GM19240 (cell line): Measurements from ENCODE around the gene OSBP.
"Not testable (repeated sequence)": the region's sequence is repeated elsewhere in the genome, so short reads cannot be mapped to it uniquely, and the experiment has no call there.

Experiments used
- DNase-seq: peaks from one replicate; pipeline ENCODE4 v3.0.0; 2011; ENCODE audit warnings: low spot score; ENCODE audit not compliant: insufficient read length

The OSBP gene, protein sequence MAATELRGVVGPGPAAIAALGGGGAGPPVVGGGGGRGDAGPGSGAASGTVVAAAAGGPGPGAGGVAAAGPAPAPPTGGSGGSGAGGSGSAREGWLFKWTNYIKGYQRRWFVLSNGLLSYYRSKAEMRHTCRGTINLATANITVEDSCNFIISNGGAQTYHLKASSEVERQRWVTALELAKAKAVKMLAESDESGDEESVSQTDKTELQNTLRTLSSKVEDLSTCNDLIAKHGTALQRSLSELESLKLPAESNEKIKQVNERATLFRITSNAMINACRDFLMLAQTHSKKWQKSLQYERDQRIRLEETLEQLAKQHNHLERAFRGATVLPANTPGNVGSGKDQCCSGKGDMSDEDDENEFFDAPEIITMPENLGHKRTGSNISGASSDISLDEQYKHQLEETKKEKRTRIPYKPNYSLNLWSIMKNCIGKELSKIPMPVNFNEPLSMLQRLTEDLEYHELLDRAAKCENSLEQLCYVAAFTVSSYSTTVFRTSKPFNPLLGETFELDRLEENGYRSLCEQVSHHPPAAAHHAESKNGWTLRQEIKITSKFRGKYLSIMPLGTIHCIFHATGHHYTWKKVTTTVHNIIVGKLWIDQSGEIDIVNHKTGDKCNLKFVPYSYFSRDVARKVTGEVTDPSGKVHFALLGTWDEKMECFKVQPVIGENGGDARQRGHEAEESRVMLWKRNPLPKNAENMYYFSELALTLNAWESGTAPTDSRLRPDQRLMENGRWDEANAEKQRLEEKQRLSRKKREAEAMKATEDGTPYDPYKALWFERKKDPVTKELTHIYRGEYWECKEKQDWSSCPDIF

DNA sequence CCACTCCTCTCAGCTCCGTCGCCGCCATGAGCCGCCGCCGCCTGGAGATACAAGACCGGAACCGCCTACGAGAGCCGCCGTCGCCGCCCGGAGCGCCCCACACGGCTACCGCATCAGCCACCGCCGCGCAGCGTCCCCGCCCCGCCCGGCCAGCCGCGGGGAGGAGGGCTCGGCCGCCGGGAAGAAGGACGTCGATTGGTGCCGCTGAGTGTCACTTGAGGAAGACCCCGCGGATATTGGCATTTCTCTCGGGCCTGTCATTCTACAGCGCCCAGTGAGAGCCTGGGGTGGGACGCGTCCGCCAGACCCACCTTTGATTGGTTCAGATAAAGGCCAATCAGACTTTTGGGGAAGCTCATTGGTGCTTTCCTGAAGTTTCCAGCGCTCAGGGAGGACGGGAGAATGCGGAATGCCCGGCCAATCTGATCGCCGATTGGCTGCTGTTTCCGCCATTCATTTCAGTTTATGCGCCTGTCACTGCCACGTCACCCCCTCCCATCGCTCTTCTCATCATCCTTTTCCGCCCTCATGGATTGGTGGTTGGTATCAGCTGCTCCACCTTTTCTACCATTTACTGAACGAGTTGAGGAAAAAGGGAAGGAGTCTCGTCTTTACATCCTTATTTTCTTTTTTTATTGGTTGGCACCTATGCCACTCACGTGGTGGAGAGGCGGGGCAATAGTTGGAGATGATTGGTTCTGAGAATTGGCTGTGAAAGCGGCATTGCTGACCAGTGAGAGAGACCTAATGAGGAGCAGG, at the start of gene OSBP:
OSBP (minus strand) TSS at position 138 of the 759 bp plus-strand sequence; CDS start at position 28, 110 bp downstream.
- peak; percentile 88 for DNase-seq

DNA sequence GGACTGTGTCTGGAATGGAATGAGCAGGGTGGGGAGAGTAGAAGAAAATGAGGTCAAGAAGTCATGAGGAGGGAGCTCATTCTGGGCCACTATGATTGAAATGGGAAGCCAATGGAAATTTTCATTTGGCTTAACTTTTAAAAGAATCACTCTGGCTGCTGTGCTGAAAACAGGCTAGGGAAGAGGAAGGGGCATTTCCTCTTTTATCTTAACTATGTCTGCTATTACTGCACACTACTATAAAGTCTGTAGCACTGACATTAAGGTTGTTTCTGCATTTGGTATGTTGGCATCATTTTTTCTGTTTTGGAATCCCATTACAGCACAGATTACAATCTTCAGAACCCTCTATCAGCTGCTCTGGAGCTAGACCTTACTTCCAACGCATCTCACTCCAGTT, 45.0 kb upstream of the OSBP start:
- DNase-seq, result no peak

GRCh38 chr11:59659981-59660380, 44.4 kb upstream of the OSBP start:
- DNase-seq, result no peak

- DNase-seq, result no peak
Measured at GRCh38 chr11:59658036-59658435, 42.5 kb upstream of the OSBP start.

DNA sequence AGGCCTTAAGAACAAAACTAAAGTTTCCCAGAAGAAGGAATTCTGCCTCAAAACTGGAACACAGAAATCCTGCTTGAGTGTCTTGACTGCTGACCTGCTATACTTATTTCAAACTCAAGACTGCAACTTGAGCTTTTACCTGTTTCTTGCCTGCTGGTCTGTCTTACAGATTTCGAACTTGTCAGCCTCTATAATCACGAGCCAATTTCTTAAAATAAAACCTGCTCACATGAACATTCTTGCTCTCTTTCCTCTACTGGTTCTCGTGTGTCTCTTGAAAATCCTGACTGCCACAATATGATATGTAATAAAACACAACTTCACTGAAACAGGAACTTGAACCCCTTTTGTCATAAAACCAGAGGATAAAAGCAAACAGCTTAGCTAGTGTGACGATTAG, 39.3 kb upstream of the OSBP start:
- no peak for DNase-seq

DNA sequence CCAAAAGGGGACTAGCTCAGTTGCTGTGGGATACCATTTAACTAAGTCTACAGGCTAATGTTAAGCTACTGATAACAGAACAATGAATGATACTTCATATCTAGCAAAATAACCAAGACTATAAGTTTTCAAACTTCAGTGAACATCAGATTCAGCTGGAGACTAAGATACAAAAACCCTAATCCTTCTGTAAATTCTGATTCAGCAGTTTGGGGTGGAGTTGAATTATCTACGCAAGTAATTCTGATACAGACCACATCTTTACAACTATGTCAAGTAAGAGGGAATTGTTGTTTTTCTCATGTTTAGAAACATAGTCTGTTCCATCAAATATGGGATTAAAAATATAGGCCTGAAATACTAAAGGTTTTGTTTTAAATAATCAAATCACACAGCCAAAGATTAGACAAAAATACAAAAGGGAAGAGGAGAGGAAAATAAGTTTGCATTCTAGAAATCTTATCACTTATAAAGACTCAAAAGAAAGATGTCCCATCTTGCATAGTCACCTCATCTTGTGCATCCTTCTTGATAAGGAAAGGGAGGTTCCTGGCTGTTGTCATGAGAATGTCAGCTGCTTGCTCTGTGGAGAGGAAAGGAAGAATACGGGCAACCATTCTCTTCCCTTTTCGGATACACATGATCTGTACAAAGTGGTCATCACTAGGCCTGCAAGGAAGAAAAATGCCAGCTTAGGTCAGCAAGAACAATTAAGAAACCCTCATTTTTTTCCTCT, 31.8 kb upstream of the OSBP start:
- DNase-seq, result no peak

DNA sequence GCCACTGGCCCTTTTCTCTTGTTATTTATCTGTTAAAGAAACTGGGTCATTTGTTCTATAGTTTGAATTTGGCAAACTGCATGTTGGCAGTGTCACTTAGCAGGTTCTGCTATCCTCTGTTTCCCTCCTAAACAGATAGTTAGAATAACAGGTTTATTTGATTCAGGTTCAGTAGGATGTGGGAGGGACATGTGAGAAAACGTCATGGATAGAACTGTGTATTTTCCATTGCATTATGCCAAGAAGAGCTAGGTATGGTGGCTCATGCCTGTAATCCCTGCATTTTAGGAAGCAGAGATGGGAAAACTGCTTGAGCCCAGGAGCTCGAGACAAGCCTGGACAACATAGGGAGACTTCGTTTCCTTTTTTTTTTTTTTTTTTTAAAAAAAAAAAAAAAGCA, 29.0 kb upstream of the OSBP start:
- DNase-seq, result no peak

DNA sequence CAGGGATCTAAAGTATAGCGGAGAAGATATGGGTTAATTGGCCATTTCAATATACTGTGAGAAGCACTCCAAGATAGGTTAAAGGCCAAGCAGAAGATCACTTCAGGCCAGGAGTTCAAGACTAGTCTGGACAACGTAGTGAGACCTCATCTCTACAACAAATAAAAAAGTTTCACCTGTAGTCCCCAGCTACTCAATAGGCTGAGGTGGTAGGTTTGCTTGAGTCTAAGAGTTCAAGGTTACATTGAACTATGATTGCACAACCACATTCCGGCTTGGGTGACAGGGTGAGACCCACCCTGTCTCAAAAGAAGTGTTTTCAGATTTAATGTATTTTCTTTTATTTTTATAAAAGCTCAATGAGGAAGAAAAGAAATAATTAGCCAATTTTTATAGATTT, 27.8 kb upstream of the OSBP start:
- no peak for DNase-seq

DNA sequence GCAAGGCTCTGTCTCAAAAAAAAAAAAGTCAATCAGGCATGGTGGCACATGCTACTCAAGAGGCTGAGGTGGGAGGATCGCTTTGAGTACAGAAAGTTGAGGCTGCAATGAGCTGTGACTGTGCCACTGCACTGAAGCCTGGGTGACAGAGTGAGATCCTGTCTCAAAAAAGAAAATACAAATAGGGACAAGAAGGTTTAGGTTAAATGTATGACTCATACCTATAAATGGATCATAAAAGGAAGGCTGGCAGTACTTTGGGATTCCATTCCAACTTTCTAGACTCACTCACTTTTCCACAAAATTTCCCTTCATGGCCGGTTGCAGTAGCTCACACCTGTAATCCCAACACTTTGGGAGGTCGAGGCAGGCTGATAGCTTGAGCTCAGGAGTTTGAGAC, 25.6 kb upstream of the OSBP start:
- DNase-seq, result no peak

DNA sequence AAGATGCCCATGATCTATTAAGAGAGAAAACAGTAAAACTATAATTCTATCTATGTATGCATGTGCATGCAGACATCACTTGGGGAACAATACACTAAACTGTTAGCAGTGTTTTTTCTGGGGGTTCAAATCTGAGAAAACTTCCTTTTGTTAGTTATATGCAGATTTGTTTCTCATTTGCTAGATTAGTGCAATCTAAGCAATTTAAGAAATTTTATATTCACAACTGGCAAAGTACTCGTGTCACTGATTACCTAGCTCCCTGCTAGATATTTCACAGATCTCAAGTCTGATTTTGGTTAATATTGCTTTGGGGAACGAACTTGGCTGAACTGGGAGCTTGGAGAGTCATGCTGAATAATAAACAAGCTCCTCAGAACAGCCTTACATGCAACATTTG, 14.9 kb upstream of the OSBP start:
- DNase-seq, result no peak

DNA sequence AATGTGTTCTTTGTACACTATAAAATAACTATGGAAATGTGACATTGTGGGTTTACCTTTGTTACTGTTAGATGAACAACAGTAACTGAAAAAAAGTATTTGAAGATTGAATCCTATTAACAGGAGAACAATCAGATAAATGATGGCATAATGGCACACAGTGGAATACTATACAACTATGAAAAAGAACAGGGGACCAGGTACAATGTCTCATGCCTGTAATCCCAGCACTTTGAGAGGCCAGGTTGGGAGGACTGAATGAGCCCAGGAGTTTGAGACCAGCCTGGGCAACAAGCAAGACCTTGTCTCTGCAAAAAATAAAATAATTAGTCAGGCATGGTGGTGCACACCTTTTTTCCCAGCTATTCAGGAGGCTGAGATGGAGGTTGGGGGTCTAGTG, 14.4 kb upstream of the OSBP start:
- DNase-seq, result no peak

DNA sequence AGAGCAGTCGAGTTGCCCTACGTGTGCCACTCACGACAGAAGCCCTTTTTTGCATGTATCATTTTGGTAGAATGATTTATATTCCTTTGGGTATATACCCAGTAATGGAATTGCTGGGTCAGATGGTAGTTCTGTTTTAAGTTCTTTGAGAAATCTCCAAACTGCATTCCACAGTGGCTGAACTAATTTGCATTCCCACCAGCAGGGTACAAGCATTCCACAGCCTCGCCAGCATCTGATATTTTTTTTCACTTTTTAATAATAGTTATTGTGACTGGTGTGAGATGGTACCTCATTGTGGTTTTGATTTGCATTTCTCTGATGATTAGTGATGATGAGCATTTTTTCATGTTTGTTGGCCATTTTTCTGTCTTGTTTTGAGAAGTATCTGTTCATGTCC, 11.4 kb upstream of the OSBP start:
- not testable (repeated sequence) for DNase-seq

DNA sequence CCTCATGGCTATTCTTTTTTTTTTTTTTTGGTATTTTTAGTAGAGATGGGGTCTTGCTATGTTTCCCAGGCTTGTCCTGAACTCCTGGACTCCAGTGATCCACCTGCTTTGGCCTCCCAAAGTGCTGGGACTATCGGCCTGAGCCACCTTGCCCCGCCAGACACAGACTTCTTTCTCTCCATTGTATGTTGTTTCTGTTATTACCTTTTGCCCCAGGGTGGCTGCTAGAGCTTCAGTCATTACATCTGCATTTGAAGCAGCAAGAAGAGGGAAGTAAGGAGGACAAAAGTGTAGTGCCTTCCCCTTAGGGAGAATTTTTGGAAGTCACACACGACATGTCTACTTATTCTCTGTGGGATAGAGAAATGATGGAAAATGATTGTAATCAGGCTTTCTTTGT, 10.1 kb upstream of the OSBP start:
- no peak for DNase-seq

DNA sequence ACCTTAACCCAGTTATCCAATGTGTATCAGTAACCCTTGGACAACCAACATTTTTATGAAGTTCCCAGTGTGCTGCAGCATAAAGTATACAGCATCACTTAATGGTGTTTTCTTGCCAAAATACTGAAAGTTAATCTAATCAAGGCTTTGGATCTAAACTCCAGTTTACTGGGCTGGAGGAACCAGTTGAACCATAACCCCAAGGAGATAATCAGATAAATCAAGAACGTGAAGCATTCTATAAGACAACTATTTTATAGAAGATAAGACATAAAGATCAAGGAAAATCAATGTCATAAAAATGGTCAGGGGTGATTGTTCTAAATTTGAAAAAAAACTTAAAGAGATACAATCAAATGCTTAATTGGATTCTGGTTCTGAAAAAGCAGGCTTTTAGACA, 2.3 kb upstream of the OSBP start:
- DNase-seq, result no peak

DNA sequence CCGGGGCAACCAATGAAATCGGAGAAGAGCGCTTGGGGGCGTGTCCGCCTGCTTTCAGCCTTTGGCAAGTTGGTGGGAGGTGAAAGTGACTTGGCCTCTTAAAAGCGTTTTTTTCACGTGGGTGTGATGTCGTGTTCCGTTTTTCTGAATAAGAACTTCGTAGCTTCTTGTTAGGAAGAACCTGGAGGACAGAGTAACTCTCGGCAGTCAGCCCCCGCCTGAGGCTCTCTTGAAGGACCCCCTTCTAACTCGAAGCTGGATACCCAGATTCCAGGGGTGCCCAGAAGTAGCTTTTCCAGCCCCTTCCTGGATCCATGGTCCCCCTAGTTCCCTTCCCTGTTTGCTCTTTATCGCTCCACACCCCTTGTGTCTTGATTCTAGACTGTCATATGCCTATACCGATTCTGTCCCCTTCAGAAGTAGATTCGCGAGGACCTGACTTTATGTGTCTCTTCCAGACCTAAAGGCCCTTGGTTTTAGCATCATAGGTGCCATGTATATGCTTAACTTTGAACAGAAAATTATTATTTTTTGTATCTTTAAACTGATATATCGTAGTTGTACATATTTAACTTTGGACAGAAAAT, 915 bp upstream of the OSBP start:
- DNase-seq, result no peak

DNA sequence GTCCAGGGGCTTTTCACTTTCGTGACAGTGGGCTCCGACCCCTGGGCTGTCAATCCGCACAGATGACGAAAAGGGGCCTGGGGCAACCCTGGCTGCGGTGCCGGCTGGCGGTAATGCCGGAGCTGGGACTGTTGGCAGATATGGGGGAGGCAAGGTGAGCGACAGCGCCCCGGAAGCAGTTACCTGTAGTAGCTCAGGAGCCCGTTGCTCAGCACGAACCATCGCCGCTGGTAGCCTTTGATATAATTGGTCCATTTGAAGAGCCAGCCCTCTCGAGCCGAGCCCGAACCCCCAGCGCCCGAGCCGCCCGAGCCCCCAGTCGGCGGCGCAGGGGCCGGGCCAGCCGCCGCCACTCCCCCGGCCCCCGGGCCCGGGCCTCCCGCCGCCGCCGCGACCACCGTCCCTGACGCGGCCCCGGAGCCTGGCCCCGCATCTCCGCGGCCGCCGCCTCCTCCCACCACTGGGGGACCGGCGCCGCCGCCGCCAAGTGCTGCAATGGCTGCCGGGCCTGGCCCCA, 396 bp downstream of the OSBP start:
- DNase-seq, result no peak

DNA sequence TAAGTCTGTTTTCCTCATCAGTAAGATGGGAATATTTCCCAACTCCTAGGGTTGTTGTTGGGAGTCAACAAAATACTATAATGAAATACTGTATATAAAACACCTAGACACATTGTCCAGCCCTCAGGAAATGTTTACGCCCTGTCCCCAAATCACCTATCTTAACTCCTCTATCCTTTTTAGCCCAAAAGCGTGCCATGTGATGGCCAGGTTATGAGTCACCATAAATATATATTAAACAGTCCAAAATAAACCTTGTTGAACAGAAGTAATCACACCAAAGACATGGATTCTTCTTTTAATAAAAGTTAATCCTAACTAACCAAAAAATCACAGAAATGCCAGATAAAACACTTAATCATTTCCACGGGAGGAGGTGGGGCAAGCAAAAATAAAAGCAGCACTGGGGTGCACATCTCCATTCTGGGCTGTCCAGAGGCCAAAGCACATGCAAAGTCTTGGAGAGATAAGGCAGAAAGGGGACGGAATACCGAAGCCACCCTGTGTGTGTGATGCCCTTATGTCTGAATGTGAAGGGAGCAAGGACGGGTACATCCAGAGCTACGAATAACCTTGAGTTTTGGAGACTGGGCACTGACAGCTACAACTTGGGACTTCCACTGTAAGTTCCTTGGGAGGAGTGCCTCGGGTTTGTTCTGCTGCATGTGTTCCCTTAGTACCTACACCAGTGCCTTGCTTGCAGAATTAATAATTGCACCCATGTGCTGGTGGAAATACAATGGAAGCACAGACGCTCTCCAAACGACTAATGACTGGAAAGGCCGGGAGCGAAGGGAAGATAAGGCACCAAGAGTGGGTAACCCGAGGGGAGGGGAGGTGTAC, 1.1 kb downstream of the OSBP start:
- no peak for DNase-seq

DNA sequence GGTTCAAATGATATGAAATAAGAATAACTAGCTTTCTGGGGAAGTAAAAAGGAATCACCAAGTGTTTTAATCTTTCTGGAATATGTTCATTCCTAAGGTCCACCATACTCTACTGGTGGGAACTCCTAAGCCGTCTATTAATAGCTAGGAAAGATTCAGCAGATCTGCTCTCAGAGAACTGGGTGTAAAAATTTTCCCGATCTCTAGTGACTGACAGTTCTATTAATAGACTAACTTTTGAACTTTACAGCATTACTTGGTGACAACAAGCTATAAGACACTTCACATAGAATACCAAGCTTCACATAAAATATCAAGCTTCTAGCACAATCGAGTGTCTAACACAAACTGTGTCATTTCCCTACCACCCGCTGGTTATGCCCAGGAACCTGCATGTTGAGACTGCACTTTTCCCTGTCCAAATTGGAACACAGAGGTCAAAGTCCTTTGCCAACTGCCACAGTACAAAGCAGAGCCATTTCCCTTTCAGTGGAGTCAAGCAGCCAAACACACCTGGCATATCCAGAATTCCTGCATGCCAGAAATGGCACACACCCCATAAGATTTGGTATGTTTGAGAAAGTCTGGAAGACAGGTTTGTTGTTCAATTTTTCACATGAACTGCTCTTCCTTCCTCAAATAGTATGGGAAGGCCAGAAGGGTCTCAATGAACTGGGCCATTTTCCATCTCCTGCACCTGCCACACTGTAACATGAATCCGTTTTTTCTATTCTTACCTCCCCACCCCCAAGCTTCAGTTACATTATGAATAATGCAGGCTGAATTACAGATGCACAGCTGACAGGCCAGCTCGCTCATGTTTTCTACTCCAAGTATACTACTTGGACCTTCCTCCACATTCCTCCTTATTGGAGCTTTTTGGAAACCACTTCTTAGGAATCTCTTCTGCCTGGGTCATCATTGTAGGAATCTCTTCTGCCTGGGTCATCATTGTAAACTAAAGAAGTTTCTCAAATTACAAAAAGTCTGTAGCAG, 3.7 kb downstream of the OSBP start:
- DNase-seq, result no peak

DNA sequence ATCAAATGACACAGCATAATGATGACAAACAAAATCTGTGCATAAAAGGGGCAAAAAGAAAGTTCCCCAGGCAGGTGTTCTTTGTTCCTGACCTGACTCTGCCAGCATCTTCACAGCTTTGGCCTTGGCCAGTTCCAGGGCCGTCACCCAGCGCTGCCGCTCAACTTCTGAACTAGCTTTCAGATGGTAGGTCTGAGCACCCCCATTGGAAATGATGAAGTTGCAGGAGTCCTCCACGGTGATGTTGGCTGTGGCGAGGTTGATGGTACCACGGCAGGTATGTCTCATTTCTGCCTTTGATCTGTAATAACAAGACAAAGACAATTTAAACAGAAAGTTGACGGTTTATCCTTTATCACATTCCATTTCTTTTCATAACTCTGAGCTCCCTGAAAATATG, 5.3 kb downstream of the OSBP start:
- no peak for DNase-seq
